DOHH2 (cell line): ENCODE measurements around the gene NFIA.

Experiments
- H3F3A ChIP-seq: fragments of 200-600 bp; sonication (generic), shearing (Covaris generic); 2 replicates; pipeline ENCODE4 v1.6.0; 2016; ENCODE audit warnings: antibody characterized with exemption, mild to moderate bottlenecking; ENCODE audit not compliant: control insufficient read depth, insufficient read depth
- H3K27ac ChIP-seq: fragments of 200-600 bp; sonication (generic); 2 replicates; pipeline ENCODE4 v1.5.1; 2014; ENCODE audit warnings: low read depth, mild to moderate bottlenecking, low read length, moderate library complexity
- H3K27me3 ChIP-seq: fragments of 200-600 bp; sonication (generic); 2 replicates; pipeline ENCODE4 v1.6.1; 2014; ENCODE audit warnings: mild to moderate bottlenecking, low read length, mixed read lengths; ENCODE audit not compliant: control insufficient read depth
- H3K36me3 ChIP-seq: fragments of 200-600 bp; sonication (generic); 2 replicates; pipeline ENCODE4 v1.6.1; 2014; ENCODE audit warnings: mild to moderate bottlenecking, low read length, moderate library complexity, mixed read lengths; ENCODE audit not compliant: control insufficient read depth
- H3K4me1 ChIP-seq: fragments of 200-600 bp; sonication (generic); 2 replicates; pipeline ENCODE4 v1.6.1; 2014; ENCODE audit warnings: mild to moderate bottlenecking, low read length, mixed read lengths; ENCODE audit not compliant: control insufficient read depth
- H3K4me2 ChIP-seq: fragments of 200-600 bp; sonication (generic); 2 replicates; pipeline ENCODE4 v1.6.0; 2014; ENCODE audit warnings: mild to moderate bottlenecking, low read length, moderate library complexity
- H3K4me3 ChIP-seq: fragments of 200-600 bp; sonication (generic); 2 replicates; pipeline ENCODE4 v1.5.1; 2014; ENCODE audit warnings: mild to moderate bottlenecking, low read length, mixed read lengths
- H3K79me2 ChIP-seq: fragments of 200-600 bp; sonication (generic); 2 replicates; pipeline ENCODE4 v1.6.1; 2014; ENCODE audit warnings: mild to moderate bottlenecking, low read length, mixed read lengths; ENCODE audit not compliant: control insufficient read depth
- H3K9me2 ChIP-seq: fragments of 200-600 bp; sonication (generic); replicated peaks from 2 replicates; pipeline ENCODE4 v1.6.1; 2014; ENCODE audit warnings: mild to moderate bottlenecking, low read length, mixed read lengths; ENCODE audit not compliant: control insufficient read depth
- H3K9me3 ChIP-seq: fragments of 200-600 bp; sonication (generic); 2 replicates; pipeline ENCODE4 v1.6.1; 2014; ENCODE audit warnings: antibody characterized with exemption, low read length, mixed read lengths; ENCODE audit not compliant: control insufficient read depth, insufficient read depth
- H4K20me1 ChIP-seq: fragments of 200-600 bp; sonication (generic); 2 replicates; pipeline ENCODE4 v1.6.0; 2014; ENCODE audit warnings: low read depth, mild to moderate bottlenecking, antibody characterized with exemption, low read length, moderate library complexity; ENCODE audit not compliant: control insufficient read depth, insufficient read depth
- CTCF ChIP-seq: fragments of 200-600 bp; sonication (generic); IDR thresholded peaks from one replicate; pipeline ENCODE4 v1.5.1; 2014; ENCODE audit warnings: antibody characterized with exemption, mild to moderate bottlenecking, low read depth, low read length; ENCODE audit not compliant: poor library complexity, severe bottlenecking
- EZH2phosphoT487 ChIP-seq: fragments of 200-600 bp; sonication (generic); IDR thresholded peaks from 2 replicates; pipeline ENCODE4 v1.6.1; 2017; ENCODE audit warnings: borderline replicate concordance, mild to moderate bottlenecking, antibody characterized with exemption, low read length, moderate library complexity, mixed read lengths

The NFIA gene

DNA sequence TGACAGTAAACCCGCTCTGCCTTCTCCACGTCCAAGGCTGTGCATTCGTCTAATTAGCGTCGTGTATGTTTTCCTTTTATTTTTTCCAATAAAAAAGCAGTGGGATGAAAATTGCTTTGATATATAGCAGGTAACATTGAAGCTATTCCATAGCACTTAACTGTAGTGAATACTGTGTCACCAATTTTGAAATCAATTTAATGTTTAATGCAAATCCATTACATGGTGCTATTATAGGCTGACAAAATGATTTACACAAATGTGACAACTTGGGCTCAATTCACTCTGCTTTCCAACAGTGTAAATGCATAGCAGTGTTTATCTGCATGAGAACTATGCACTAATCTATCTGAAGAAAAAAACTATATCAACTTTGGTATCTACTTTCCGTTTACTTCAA lies 377.8 kb downstream of the NFIA start:
- no peaks in the 10 kb centered on the region for H3K4me1 ChIP-seq
- H3K4me3 ChIP-seq = no peak overlapping the region
- H3K36me3 ChIP-seq = peaks cover 9% of the 10 kb centered on the region
- TF ChIP-seq EZH2phosphoT487 = no peak
- TF ChIP-seq CTCF = no peak
- H3K4me2 ChIP-seq = no peak overlapping the region
- no peaks in the 10 kb centered on the region for H3K27me3 ChIP-seq
- H4K20me1 ChIP-seq = no peaks in the 10 kb centered on the region
- no peaks in the 10 kb centered on the region for H3K79me2 ChIP-seq
- H3K9me3 ChIP-seq = no peaks in the 10 kb centered on the region
- H3K9me2 ChIP-seq = no peaks in the 10 kb centered on the region
- no peak overlapping the region for H3K27ac ChIP-seq
- H3F3A ChIP-seq = no peaks in the 10 kb centered on the region

GRCh38 chr1:61461406-61462384 lies 379.3 kb downstream of the NFIA start:
- H4K20me1 ChIP-seq = no peaks in the 10 kb centered on the region
- no peaks in the 10 kb centered on the region for H3K79me2 ChIP-seq
- no peaks in the 10 kb centered on the region for H3F3A ChIP-seq
- no peaks in the 10 kb centered on the region for H3K27me3 ChIP-seq
- no peak overlapping the region for H3K4me2 ChIP-seq
- TF ChIP-seq EZH2phosphoT487 = no peak
- TF ChIP-seq CTCF = no peak
- H3K36me3 ChIP-seq = no peaks in the 10 kb centered on the region; the same call in 1 of the 2 replicates
- H3K9me3 ChIP-seq = no peaks in the 10 kb centered on the region
- no peaks in the 10 kb centered on the region for H3K9me2 ChIP-seq
- no peak overlapping the region for H3K4me3 ChIP-seq
- H3K27ac ChIP-seq = no peak overlapping the region
- no peaks in the 10 kb centered on the region for H3K4me1 ChIP-seq

GRCh38 chr1:61462628-61463027 lies 380.3 kb downstream of the NFIA start:
- no peaks in the 10 kb centered on the region for H3K4me1 ChIP-seq
- no peaks in the 10 kb centered on the region for H3K79me2 ChIP-seq
- no peaks in the 10 kb centered on the region for H3K27me3 ChIP-seq
- H3K4me2 ChIP-seq = no peak overlapping the region
- H4K20me1 ChIP-seq = no peaks in the 10 kb centered on the region
- H3K36me3 ChIP-seq = no peaks in the 10 kb centered on the region
- H3K9me3 ChIP-seq = no peaks in the 10 kb centered on the region
- H3K9me2 ChIP-seq = no peaks in the 10 kb centered on the region
- no peaks in the 10 kb centered on the region for H3F3A ChIP-seq
- no peak overlapping the region for H3K4me3 ChIP-seq
- TF ChIP-seq CTCF (no peak), EZH2phosphoT487 (no peak)
- no peak overlapping the region for H3K27ac ChIP-seq
